BLaER1 treated with 17β-estradiol and CSF1 and Interleukin-3, amounts not matched to agents 10 nM and 100 nM (cell line): ENCODE measurements around the gene ARCN1.
A peak's percentile ranks its signal among the peaks of the same experiment; 100 is the strongest.
"Not testable (repeated sequence)": the region's sequence is repeated elsewhere in the genome, so short reads cannot be mapped to it uniquely, and the experiment has no call there.

ENCODE experiments used
- H3K27ac ChIP-seq, 11 experiments: shearing (Covaris generic); formaldehyde crosslinking; 2 replicates each; pipeline ENCODE4 v1.8.1; 2022
- H3K27me3 ChIP-seq, 11 experiments: shearing (Covaris generic); formaldehyde crosslinking; 2 replicates each; pipeline ENCODE4 v1.8.1; 2022
- H3K36me3 ChIP-seq, 11 experiments: shearing (Covaris generic); formaldehyde crosslinking; 2 replicates each; pipeline ENCODE4 v1.8.1; 2022
- H3K4me1 ChIP-seq, 10 experiments: shearing (Covaris generic); formaldehyde crosslinking; 2 replicates each; pipeline ENCODE4 v1.8.1; 2022
- H3K4me2 ChIP-seq, 11 experiments: shearing (Covaris generic); formaldehyde crosslinking; 2 replicates each; pipeline ENCODE4 v1.8.1; 2022
- H3K4me3 ChIP-seq, 10 experiments: shearing (Covaris generic); formaldehyde crosslinking; 2 replicates each; pipeline ENCODE4 v1.8.1; 2022
- H3K9ac ChIP-seq, 11 experiments: shearing (Covaris generic); formaldehyde crosslinking; 2 replicates each; pipeline ENCODE4 v1.8.1; 2022
- H3K9me3 ChIP-seq, 11 experiments: shearing (Covaris generic); formaldehyde crosslinking; replicated peaks in 1 of 11; 2 replicates each; pipeline ENCODE4 v1.8.1; 2022
- H4K20me1 ChIP-seq, 11 experiments: shearing (Covaris generic); formaldehyde crosslinking; 2 replicates each; pipeline ENCODE4 v1.8.1; 2022
- Cebpa-rat ChIP-seq, 11 experiments: shearing (Covaris generic); IDR thresholded peaks; 2 replicates each; pipeline ENCODE4 v1.8.1; 2022

ARCN1 gene

DNA sequence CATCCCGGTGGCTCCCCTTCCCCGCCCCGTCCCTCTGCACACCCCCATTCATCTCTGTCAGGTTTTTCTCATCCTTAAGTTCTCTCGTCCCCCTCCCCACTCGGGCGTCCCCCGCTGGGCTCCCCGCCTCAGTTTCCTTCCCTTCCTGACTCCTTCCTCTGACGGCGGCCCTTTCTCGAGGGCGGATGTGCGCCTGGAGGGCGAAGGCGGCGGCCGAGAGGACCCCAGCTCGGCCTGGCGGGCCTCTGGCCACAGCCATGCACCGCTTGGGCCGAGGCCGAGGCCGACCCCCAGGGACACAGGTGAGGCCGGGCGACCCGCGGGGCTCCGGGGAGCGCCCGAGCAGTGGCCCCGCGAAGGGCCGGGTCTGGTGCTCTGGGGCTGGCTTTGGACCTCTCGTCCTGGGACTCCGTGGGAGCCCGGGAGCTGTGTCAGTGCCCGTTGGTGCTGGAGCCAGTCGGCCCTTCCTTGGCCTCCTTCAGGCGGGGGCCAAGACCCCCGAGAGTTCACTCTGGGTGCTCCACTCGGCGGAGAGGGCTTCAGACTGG, 38.1 kb downstream of the ARCN1 start:
- H3K9me3 ChIP-seq: no peaks in the 10 kb centered on the region
- H3K27ac ChIP-seq: peak overlapping the region in 2 of 11 experiments; percentile 16 to 26; a peak in 3 of 22 replicates
- peak overlapping the region; percentile 42 to 72 (median 68) for H3K4me3 ChIP-seq
- peaks cover 0 to 27% (median 23%) of the 10 kb centered on the region in 11 experiments; a peak in 14 of 22 replicates for H4K20me1 ChIP-seq
- H3K4me2 ChIP-seq: peak overlapping the region; percentile 84 to 100 (median 97)
- peaks cover 59 to 91% (median 79%) of the 10 kb centered on the region in 11 experiments for H3K27me3 ChIP-seq
- no peak for TF ChIP-seq Cebpa-rat (IDR thresholded peaks at IDR 0.05)
- peaks cover 50 to 69% (median 65%) of the 10 kb centered on the region in 10 experiments for H3K4me1 ChIP-seq
- no peaks in the 10 kb centered on the region; a peak in 1 of 22 replicates for H3K36me3 ChIP-seq
- peak overlapping the region; percentile 40 to 70 (median 53); a peak in 20 of 22 replicates for H3K9ac ChIP-seq

- peak overlapping the region; percentile 84 to 100 (median 97) for H3K4me2 ChIP-seq
- H3K9ac ChIP-seq: peak overlapping the region; percentile 40 to 70 (median 53); a peak in 19 of 22 replicates
- peak overlapping the region; percentile 42 to 72 (median 68) for H3K4me3 ChIP-seq
- H3K4me1 ChIP-seq: peaks cover 44 to 63% (median 59%) of the 10 kb centered on the region in 10 experiments
- H3K36me3 ChIP-seq: peaks cover 0 to 4% (median 0%) of the 10 kb centered on the region in 11 experiments; a peak in 1 of 22 replicates
- TF ChIP-seq Cebpa-rat (IDR thresholded peaks at IDR 0.05): no peak
- peak overlapping the region in 2 of 11 experiments; percentile 16 to 26; a peak in 3 of 22 replicates for H3K27ac ChIP-seq
- H3K9me3 ChIP-seq: no peaks in the 10 kb centered on the region
- H3K27me3 ChIP-seq: peaks cover 59 to 85% (median 79%) of the 10 kb centered on the region in 11 experiments
- H4K20me1 ChIP-seq: peaks cover 0 to 24% (median 21%) of the 10 kb centered on the region in 11 experiments; a peak in 14 of 22 replicates
Observed at GRCh38 chr11:118610773-118611432, 38.7 kb downstream of the ARCN1 start.

DNA sequence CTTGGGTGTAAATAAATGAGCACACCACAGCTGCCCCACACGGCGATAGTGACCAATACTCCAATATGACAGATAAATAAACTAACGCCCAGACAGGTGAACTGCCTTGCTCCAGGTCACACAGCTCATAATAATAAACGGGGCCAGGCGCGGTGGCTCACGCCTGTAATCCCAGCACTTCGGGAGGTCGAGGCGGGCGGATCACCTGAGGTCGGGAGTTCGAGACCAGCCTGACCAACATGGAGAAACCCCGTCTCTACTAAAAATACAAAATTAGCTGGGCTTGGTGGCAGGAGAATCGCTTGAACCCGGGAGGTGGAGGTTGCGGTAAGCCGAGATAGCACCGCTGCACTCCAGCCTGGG, 39.2 kb downstream of the ARCN1 start:
- H3K27me3 ChIP-seq: peaks cover 59 to 80% (median 75%) of the 10 kb centered on the region in 11 experiments
- H3K36me3 ChIP-seq, H3K9ac ChIP-seq, H3K27ac ChIP-seq, H3K9me3 ChIP-seq: not testable (repeated sequence)
- H3K4me1 ChIP-seq: peaks cover 41 to 58% (median 53%) of the 10 kb centered on the region in 10 experiments
- H3K4me2 ChIP-seq: peak overlapping the region in 10 of 11 experiments; percentile 84 to 99 (median 97); a peak in 18 of 22 replicates
- peak overlapping the region in 1 of 10 experiments; percentile 68; a peak in 1 of 20 replicates for H3K4me3 ChIP-seq
- peaks cover 0 to 24% (median 18%) of the 10 kb centered on the region in 11 experiments; a peak in 14 of 22 replicates for H4K20me1 ChIP-seq

- Histone ChIP-seq H3K9ac (peak overlapping the region in 3 of 11 experiments; percentile 2 to 22 (median 10); a peak in 1 of 22 replicates), H3K9me3 (no peaks in the 10 kb centered on the region), H3K27me3 (peaks cover 59 to 73% (median 68%) of the 10 kb centered on the region in 11 experiments), H3K4me3 (peak overlapping the region in 2 of 10 experiments; percentile 11 to 22; a peak in 2 of 20 replicates), H3K4me2 (peak overlapping the region; percentile 37 to 85 (median 69)), H3K27ac (peak overlapping the region in 1 of 11 experiments; percentile 20; a peak in 1 of 22 replicates), H3K36me3 (peaks cover 0 to 4% (median 0%) of the 10 kb centered on the region in 11 experiments; a peak in 1 of 22 replicates), H4K20me1 (peaks cover 0 to 24% (median 17%) of the 10 kb centered on the region in 11 experiments; a peak in 14 of 22 replicates), H3K4me1 (peaks cover 39 to 58% (median 49%) of the 10 kb centered on the region in 10 experiments)
- TF ChIP-seq Cebpa-rat (IDR thresholded peaks at IDR 0.05): no peak
Observed at GRCh38 chr11:118612378-118612777, 40.2 kb downstream of the ARCN1 start.

DNA sequence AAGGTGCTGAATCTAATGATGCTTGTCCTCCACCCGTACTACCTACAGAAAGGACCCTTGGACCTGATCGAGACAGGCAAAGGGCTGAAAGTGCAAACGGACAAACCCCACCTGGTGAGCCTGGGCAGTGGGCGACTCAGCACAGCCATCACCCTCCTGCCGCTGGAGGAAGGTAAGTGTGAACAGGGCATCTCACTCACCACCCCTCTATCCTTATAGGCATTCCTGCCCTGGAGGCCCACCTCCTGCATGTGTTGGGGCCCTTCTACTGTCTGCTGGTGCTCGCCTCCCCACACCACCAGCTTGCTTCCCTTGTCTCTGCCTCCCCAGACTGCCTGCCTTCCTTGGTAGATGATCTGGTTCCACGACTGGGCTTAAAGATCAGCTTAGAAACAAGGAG, 42.3 kb downstream of the ARCN1 start:
- Histone ChIP-seq H3K4me3 (no peak overlapping the region), H3K27ac (no peak overlapping the region), H3K9me3 (no peaks in the 10 kb centered on the region), H3K4me1 (peaks cover 31 to 65% (median 41%) of the 10 kb centered on the region in 10 experiments), H3K27me3 (peaks cover 39 to 52% (median 47%) of the 10 kb centered on the region in 11 experiments), H4K20me1 (peaks cover 0 to 14% (median 11%) of the 10 kb centered on the region in 11 experiments; a peak in 13 of 22 replicates), H3K36me3 (peaks cover 0 to 4% (median 0%) of the 10 kb centered on the region in 11 experiments; a peak in 1 of 22 replicates), H3K9ac (no peak overlapping the region), H3K4me2 (no peak overlapping the region)
- TF ChIP-seq Cebpa-rat (IDR thresholded peaks at IDR 0.05): no peak

GRCh38 chr11:118615282-118615975, 43.2 kb downstream of the ARCN1 start:
- Histone ChIP-seq H4K20me1 (peaks cover 0 to 5% (median 3%) of the 10 kb centered on the region in 11 experiments; a peak in 10 of 22 replicates), H3K27me3 (peaks cover 30 to 43% (median 38%) of the 10 kb centered on the region in 11 experiments), H3K4me2 (no peak overlapping the region), H3K4me3 (no peak overlapping the region), H3K27ac (no peak overlapping the region), H3K9ac (no peak overlapping the region), H3K36me3 (peaks cover 0 to 4% (median 0%) of the 10 kb centered on the region in 11 experiments; a peak in 1 of 22 replicates), H3K4me1 (peaks cover 31 to 65% (median 41%) of the 10 kb centered on the region in 10 experiments), H3K9me3 (no peaks in the 10 kb centered on the region)
- TF ChIP-seq Cebpa-rat (IDR thresholded peaks at IDR 0.05): no peak

DNA sequence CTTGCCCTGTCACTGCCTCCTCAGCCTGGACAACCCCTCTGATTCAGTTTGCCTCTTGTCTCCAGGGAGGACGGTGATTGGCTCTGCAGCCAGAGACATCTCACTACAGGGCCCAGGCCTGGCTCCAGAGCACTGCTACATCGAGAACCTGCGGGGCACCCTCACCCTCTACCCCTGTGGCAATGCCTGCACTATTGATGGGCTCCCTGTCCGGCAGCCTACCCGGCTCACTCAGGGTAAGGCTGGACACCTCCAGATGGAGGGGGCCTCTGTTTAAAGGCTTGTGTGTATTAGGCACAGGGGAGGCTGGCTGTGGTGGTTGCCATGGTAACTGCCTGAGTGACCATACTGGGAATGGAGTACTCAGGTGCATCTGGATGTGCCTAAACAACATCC, 43.8 kb downstream of the ARCN1 start:
- no peak for TF ChIP-seq Cebpa-rat (IDR thresholded peaks at IDR 0.05)
- Histone ChIP-seq H3K4me1 (peaks cover 31 to 66% (median 41%) of the 10 kb centered on the region in 10 experiments), H4K20me1 (no peaks in the 10 kb centered on the region; a peak in 2 of 22 replicates), H3K9ac (no peak overlapping the region), H3K27ac (no peak overlapping the region), H3K36me3 (peaks cover 0 to 4% (median 0%) of the 10 kb centered on the region in 11 experiments; a peak in 1 of 22 replicates), H3K4me3 (no peak overlapping the region), H3K27me3 (peaks cover 24 to 37% (median 32%) of the 10 kb centered on the region in 11 experiments), H3K4me2 (peak overlapping the region in 1 of 11 experiments; percentile 20; a peak in 1 of 22 replicates), H3K9me3 (no peaks in the 10 kb centered on the region)
